Ramos (cell line): Measurements from ENCODE around the gene RNASE13.

Source experiments
- in situ Hi-C: fragments of 300-500 bp; cut with MboI; formaldehyde crosslinking; loops from one replicate; pipeline ENCODE4 v1.14.3; 2022; ENCODE audit warnings: low sequenced_read_pairs; ENCODE audit not compliant: unreplicated experiment

RNASE13 gene

GRCh38 chr14:21066882-21067502 lies 32.4 kb upstream of the RNASE13 start:
- in situ Hi-C loops, result no loop called here

GRCh38 chr14:21063479-21063878 lies 28.9 kb upstream of the RNASE13 start:
- in situ Hi-C loops, result no loop called here

GRCh38 chr14:21061347-21061668 lies 26.7 kb upstream of the RNASE13 start:
- in situ Hi-C loops, result no loop called here

DNA sequence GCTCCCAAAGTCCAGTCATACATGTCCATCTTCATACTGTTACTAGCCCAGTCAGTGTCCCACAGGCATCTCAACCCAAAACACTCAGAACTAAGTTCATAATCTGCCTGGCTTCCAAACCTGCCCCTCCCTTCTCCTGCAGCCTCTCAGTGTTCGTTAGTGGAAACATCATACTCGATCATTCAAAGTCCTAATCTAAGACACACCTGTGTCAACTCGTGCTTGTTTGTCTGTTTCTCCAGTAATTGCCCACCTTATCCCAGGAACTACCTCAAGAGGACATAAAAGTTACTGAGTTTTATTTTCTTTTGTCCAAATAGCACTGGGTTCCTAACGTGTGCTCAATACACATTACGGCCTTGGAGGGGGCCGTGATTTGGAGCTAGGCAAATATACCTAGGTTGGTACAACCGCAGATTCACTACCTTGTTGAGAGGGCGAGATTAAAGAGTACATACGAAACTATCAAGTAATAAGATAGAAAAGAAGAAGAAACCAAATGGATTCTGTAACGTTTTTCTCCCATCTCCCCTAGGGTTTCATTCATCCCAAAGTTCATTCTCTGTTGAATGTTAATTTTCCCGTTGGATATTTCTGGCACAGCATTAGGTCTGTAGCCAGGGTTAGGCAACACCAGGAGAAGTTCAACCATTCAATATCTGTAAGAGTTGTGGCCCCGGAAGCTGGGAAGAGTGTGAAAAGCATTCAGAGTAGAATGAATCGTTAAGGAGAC lies 26.2 kb upstream of the RNASE13 start:
- in situ Hi-C loops, result no loop called here

GRCh38 chr14:21059842-21060613 lies 25.4 kb upstream of the RNASE13 start:
- in situ Hi-C loops, result no loop called here

DNA sequence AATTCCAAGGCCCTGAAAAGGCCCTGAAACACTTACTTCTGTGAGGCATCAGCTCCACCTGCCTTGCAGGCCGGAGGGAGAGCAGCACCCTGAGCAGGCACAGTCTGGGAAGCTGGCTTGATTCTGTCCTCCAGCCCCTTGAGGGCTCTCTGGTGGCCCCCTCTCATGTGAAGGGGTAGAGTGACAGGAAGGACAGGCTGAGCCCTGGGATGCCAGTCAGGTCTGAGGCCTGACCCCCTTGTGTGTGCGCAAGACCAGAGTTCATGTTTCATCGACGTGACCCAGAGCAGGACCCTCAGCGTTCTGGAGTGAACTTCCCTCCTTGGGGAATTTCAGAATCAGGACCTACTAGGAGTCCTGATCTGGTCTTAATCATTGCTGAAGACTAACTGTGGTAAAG lies 24.3 kb upstream of the RNASE13 start:
- in situ Hi-C loops, result no loop called here

DNA sequence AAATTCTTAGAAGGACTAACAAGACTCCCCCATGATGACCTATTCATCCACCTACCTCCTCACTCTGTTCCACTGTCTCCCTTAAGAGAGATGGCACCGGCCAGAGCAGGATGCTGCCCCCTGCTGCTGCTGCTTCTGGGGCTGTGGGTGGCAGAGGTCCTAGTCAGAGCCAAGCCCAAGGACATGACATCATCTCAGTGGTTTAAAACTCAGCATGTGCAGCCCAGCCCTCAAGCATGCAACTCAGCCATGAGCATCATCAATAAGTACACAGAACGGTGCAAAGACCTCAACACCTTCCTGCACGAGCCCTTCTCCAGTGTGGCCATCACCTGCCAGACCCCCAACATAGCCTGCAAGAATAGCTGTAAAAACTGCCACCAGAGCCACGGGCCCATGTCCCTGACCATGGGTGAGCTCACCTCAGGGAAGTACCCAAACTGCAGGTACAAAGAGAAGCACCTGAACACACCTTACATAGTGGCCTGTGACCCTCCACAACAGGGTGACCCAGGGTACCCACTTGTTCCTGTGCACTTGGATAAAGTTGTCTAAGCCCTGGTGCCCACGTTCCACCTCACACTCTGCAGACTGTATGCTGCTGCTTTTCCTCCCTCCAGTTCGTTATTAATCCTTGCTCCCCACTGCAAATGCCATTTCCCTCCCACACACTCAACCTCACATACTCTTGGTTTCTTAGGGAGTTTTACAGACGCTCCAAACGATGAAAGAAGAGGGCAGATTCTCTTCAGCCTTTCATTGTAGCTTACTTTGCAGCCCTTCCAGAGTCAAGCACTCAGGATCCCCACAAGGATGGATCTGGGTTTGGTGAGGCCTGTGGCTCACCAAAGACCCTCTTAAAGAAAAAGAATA lies 23.4 kb upstream of the RNASE13 start, which contains the start of gene RNASE8:
TSS of gene RNASE8 (plus strand) at position 20 of the 873 bp plus-strand sequence. CDS start at position 91, 71 bp downstream.
- in situ Hi-C loops, result no loop called here

DNA sequence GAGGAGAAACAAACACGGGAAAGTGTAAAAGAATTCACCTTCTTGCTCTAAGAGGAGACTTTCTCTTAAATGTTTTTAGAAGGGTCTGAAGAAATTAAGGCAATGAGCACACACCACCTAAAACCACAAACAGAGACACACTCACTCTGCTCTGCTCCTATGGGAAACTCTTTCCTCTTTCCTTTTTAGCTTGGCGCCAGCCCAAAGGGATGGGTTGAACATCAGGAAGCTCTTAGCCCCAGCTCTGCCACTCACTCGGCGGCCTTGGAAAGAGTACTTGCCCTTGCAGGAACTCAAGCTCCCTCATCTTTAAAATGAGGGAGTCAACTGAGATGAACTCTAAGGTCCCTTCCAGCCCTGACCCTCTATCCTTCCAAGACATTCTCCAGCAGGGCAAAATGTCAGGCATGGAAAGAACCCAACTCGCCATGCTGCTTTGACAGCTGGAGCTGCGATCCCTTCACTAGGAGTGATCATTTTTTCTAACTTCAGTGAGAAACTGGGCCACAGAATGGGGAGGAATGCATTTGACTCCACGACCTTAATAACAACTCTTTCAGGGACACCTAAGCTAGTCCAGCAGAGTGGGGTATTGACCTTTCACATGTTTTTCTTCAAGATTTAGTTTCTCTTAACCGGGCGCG lies 22.0 kb upstream of the RNASE13 start:
- in situ Hi-C loops, result no loop called here

- in situ Hi-C loops, result no loop called here
These were observed 21.0 kb upstream of the RNASE13 start for GRCh38 chr14:21055432-21056117.

- in situ Hi-C loops, result no loop called here
These were observed 20.1 kb upstream of the RNASE13 start for GRCh38 chr14:21054768-21055145.

- in situ Hi-C loops, result no loop called here
These were observed 19.6 kb upstream of the RNASE13 start for GRCh38 chr14:21054123-21054767.

GRCh38 chr14:21053184-21054122 lies 18.8 kb upstream of the RNASE13 start:
- in situ Hi-C loops, result no loop called here

GRCh38 chr14:21050597-21050996 lies 16.0 kb upstream of the RNASE13 start:
- in situ Hi-C loops, result no loop called here

- in situ Hi-C loops, result no loop called here
These were observed 14.7 kb upstream of the RNASE13 start for GRCh38 chr14:21049271-21049673.

DNA sequence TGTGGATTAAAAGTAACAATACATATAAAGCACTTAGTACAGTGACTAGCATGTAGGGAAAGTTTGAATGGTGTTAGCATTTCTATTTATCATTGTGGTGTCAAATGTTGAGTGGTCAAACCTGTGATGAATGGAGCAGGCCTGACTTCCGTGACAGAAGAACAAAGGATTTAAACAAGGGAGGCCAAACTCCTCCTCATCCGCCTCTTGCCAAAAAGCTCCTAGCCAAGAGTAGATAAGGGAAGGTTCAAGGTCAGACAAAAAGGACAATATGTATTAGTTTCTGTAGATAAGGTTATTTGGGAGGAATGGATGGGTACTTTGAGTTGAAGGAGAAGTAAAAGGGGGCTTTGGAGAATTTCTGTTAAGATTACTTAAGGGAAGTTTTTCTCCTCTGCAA lies 14.0 kb upstream of the RNASE13 start:
- in situ Hi-C loops, result no loop called here

GRCh38 chr14:21047378-21047781 lies 12.8 kb upstream of the RNASE13 start:
- in situ Hi-C loops, result no loop called here

GRCh38 chr14:21043974-21044618 lies 9.5 kb upstream of the RNASE13 start:
- in situ Hi-C loops, result no loop called here
